Measurements from ENCODE around the gene RAET1L.

Gene RAET1L

GRCh38 chr6:149988550-149989346, 36.6 kb downstream of the RAET1L start:
- no peak overlapping the region for H3K4me3 ChIP-seq (ENCODE audit: low read depth, low read length)
- no peak for DNase-seq (ENCODE audit: low read depth)
- TF ChIP-seq CTCF (IDR thresholded peaks at IDR 0.05; ENCODE audit: control insufficient read depth, extremely low read depth, insufficient read depth) = no peak

GRCh38 chr6:149987602-149988107, 37.7 kb downstream of the RAET1L start:
- DNase-seq (ENCODE audit: low read depth) = no peak
- H3K4me3 ChIP-seq (ENCODE audit: low read depth, low read length) = no peak overlapping the region
- TF ChIP-seq CTCF (IDR thresholded peaks at IDR 0.05; ENCODE audit: control insufficient read depth, extremely low read depth, insufficient read depth) = no peak

GRCh38 chr6:149985481-149985937, 39.8 kb downstream of the RAET1L start:
- TF ChIP-seq CTCF (IDR thresholded peaks at IDR 0.05; ENCODE audit: control insufficient read depth, extremely low read depth, insufficient read depth) = no peak
- no peak for DNase-seq (ENCODE audit: low read depth)
- no peak overlapping the region for H3K4me3 ChIP-seq (ENCODE audit: low read depth, low read length)

- no peak overlapping the region for H3K4me3 ChIP-seq (ENCODE audit: low read depth, low read length)
- no peak for DNase-seq (ENCODE audit: low read depth)
- TF ChIP-seq CTCF (IDR thresholded peaks at IDR 0.05; ENCODE audit: control insufficient read depth, extremely low read depth, insufficient read depth) = no peak
Measured at GRCh38 chr6:149984773-149985172, 40.6 kb downstream of the RAET1L start.

- no peak for DNase-seq (ENCODE audit: low read depth)
- H3K4me3 ChIP-seq (ENCODE audit: low read depth, low read length) = no peak overlapping the region
- no peak for TF ChIP-seq CTCF (IDR thresholded peaks at IDR 0.05; ENCODE audit: control insufficient read depth, extremely low read depth, insufficient read depth)
Measured at GRCh38 chr6:149983145-149983544, 42.2 kb downstream of the RAET1L start.

GRCh38 chr6:149979293-149979692, 46.0 kb downstream of the RAET1L start:
- TF ChIP-seq CTCF (IDR thresholded peaks at IDR 0.05; ENCODE audit: control insufficient read depth, extremely low read depth, insufficient read depth) = no peak
- no peak overlapping the region for H3K4me3 ChIP-seq (ENCODE audit: low read depth, low read length)
- no peak for DNase-seq (ENCODE audit: low read depth)
